PC-9 (cell line): ENCODE measurements around the gene MMP17.

Experiments used
- EZH2 ChIP-seq: fragments of 200-600 bp; sonication (generic); IDR thresholded peaks from 2 replicates; pipeline ENCODE4 v1.8.0; 2017; ENCODE audit warnings: antibody characterized with exemption, low read depth
- TF ChIP-seq, protein P1 (sequence below): fragments of 200-600 bp; sonication (generic); conservative IDR thresholded peaks from 2 replicates; pipeline ENCODE4 v1.6.1; 2017; ENCODE audit warnings: mixed run types, antibody characterized with exemption, mild to moderate bottlenecking, moderate library complexity

DNA sequence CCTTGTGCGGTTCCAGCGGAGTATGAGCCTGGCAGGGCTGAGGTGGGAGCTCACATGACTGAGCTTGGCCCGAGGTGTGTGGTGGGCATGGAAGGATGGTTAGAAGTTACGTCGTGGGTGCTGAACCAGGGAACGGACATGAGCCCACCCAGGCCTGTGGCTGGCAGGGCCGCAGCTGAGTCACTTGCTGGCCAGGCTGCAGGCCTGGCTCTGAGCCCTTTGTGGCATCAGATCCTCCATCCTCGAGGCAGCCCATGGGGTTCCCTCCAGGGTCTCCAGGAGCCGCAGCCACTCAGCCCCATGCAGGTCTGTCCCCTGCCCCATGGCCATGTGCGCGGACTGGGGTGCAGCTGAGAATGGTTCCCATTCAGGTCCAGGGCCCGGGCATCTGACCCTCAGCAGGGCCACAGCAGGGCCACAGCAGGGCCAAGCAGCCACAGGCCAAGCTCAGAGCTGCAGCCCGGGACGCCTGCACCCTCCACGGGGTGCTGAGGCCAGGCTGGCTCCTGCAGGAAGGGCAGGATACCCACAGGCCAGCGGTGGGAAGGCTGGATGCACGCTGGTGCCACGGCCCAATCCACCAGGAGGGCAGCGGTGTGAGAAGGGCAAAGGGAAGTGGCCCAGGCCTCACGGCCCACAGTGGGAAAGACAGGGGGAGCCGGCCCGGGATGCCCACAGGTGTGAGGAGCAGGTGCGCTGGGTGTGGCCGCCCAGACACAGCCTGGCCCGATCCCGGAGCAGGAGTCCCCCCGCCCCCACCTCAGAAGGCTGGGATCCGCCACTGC is 39.9 kb downstream of the MMP17 start:
- TF ChIP-seq, protein P1, sequence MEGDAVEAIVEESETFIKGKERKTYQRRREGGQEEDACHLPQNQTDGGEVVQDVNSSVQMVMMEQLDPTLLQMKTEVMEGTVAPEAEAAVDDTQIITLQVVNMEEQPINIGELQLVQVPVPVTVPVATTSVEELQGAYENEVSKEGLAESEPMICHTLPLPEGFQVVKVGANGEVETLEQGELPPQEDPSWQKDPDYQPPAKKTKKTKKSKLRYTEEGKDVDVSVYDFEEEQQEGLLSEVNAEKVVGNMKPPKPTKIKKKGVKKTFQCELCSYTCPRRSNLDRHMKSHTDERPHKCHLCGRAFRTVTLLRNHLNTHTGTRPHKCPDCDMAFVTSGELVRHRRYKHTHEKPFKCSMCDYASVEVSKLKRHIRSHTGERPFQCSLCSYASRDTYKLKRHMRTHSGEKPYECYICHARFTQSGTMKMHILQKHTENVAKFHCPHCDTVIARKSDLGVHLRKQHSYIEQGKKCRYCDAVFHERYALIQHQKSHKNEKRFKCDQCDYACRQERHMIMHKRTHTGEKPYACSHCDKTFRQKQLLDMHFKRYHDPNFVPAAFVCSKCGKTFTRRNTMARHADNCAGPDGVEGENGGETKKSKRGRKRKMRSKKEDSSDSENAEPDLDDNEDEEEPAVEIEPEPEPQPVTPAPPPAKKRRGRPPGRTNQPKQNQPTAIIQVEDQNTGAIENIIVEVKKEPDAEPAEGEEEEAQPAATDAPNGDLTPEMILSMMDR, result no peak
- TF ChIP-seq EZH2, result no peak
